GM12878 (cell line): ENCODE data around the gene FBXO8.

Experiments
- SMC3 ChIP-seq: IDR thresholded peaks from 2 replicates; pipeline ENCODE4 v1.6.1; 2011; ENCODE audit warnings: low read length, improper control_type of control experiment, borderline replicate concordance
- TF ChIP-seq, protein P1 (sequence below): fragments of 450-650 bp; conservative IDR thresholded peaks from 2 replicates; pipeline ENCODE4 v1.6.1; 2017; ENCODE audit warnings: mild to moderate bottlenecking, moderate library complexity
- TF ChIP-seq, protein P2 (sequence below): IDR thresholded peaks from 2 replicates; pipeline ENCODE4 v1.6.1; 2012; ENCODE audit warnings: mild to moderate bottlenecking, low read depth, low read length

DNA sequence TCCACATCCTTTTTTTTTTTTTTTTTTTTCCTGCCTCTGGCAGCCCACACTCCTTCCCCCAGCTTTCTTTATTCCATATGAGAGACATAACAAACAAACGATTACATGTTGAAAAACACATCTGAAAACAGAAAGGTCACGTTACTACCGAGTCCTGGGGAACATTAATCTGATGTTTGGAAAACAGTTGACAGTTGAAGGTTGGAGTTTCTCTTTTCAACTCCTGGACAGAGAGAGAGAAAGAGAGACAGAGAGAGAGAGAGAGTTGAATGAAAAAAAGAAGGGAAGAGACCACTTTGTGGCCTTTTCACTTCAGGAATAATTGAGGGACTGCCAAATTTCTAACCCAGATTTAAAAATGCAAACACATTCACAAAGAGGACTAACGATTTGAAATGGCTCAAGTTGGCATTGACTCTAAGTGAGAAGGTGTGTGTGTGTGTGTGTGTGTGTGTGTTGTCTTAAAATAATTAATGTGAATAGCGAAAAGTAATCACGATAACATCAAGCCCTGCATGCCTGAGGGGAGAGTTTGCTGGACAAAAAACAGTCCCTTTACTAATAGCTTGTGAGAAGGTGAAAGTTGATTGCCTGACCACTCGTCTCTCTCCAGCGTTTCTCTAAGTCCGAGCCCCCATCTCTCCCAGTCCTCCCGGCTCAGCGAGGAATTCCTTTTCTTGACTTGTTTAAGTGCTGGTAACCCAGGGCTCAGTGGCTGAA lies 67.3 kb downstream of the FBXO8 start:
- TF ChIP-seq, protein P1, sequence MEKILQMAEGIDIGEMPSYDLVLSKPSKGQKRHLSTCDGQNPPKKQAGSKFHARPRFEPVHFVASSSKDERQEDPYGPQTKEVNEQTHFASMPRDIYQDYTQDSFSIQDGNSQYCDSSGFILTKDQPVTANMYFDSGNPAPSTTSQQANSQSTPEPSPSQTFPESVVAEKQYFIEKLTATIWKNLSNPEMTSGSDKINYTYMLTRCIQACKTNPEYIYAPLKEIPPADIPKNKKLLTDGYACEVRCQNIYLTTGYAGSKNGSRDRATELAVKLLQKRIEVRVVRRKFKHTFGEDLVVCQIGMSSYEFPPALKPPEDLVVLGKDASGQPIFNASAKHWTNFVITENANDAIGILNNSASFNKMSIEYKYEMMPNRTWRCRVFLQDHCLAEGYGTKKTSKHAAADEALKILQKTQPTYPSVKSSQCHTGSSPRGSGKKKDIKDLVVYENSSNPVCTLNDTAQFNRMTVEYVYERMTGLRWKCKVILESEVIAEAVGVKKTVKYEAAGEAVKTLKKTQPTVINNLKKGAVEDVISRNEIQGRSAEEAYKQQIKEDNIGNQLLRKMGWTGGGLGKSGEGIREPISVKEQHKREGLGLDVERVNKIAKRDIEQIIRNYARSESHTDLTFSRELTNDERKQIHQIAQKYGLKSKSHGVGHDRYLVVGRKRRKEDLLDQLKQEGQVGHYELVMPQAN, result no peak
- no peak for TF ChIP-seq SMC3
- TF ChIP-seq, protein P2, sequence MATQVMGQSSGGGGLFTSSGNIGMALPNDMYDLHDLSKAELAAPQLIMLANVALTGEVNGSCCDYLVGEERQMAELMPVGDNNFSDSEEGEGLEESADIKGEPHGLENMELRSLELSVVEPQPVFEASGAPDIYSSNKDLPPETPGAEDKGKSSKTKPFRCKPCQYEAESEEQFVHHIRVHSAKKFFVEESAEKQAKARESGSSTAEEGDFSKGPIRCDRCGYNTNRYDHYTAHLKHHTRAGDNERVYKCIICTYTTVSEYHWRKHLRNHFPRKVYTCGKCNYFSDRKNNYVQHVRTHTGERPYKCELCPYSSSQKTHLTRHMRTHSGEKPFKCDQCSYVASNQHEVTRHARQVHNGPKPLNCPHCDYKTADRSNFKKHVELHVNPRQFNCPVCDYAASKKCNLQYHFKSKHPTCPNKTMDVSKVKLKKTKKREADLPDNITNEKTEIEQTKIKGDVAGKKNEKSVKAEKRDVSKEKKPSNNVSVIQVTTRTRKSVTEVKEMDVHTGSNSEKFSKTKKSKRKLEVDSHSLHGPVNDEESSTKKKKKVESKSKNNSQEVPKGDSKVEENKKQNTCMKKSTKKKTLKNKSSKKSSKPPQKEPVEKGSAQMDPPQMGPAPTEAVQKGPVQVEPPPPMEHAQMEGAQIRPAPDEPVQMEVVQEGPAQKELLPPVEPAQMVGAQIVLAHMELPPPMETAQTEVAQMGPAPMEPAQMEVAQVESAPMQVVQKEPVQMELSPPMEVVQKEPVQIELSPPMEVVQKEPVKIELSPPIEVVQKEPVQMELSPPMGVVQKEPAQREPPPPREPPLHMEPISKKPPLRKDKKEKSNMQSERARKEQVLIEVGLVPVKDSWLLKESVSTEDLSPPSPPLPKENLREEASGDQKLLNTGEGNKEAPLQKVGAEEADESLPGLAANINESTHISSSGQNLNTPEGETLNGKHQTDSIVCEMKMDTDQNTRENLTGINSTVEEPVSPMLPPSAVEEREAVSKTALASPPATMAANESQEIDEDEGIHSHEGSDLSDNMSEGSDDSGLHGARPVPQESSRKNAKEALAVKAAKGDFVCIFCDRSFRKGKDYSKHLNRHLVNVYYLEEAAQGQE, result no peak
